Liver (tissue), 9 donors: Measurements from ENCODE around the gene OPA3. TPM values are rescaled to one million over a fixed set of nuclear protein-coding genes. Genes with fewer than 3 reads are reported as not detected.

Experiments used
- DNase-seq: peaks from one replicate; pipeline ENCODE4 v3.0.0-alpha.2; 2017; ENCODE audit warnings: low spot score
- H3K27ac ChIP-seq, 2 donors: one replicate each; pipeline ENCODE4 v1.7.0; 2013; ENCODE audit warnings: inconsistent platforms in 2 of 2, low read length in 2 of 2, control low read depth in 1 of 2, low read depth in 1 of 2, mild to moderate bottlenecking in 1 of 2
- H3K27me3 ChIP-seq, 4 donors: one replicate each; pipeline versions ENCODE4 v1.6.1 to v1.7.0; 2013; ENCODE audit warnings: low read length in 3 of 4, inconsistent platforms in 1 of 4, mild to moderate bottlenecking in 1 of 4, moderate library complexity in 1 of 4; ENCODE audit not compliant: control insufficient read depth in 4 of 4, insufficient read depth in 4 of 4
- H3K36me3 ChIP-seq, 4 donors: one replicate each; pipeline versions ENCODE4 v1.6.1 to v1.7.0; 2013; ENCODE audit warnings: low read length in 3 of 4, mild to moderate bottlenecking in 3 of 4, low read depth in 1 of 4, moderate library complexity in 1 of 4; ENCODE audit not compliant: control insufficient read depth in 4 of 4, insufficient read depth in 3 of 4
- H3K4me1 ChIP-seq, 4 donors: one replicate each; pipeline versions ENCODE4 v1.6.1 to v1.7.0; 2013; ENCODE audit warnings: low read length in 3 of 4, mild to moderate bottlenecking in 3 of 4, moderate library complexity in 1 of 4; ENCODE audit not compliant: control insufficient read depth in 4 of 4, insufficient read depth in 4 of 4
- H3K4me3 ChIP-seq, 3 donors: one replicate each; pipeline versions ENCODE4 v1.6.1 to v1.7.0; 2013; ENCODE audit warnings: low read length in 3 of 3, control low read depth in 1 of 3, low read depth in 1 of 3, mild to moderate bottlenecking in 1 of 3
- H3K9ac ChIP-seq, 2 donors: one replicate each; pipeline ENCODE4 v1.7.0; 2013; ENCODE audit warnings: low read length in 2 of 2, mild to moderate bottlenecking in 2 of 2, moderate library complexity in 2 of 2, control low read depth in 1 of 2, low read depth in 1 of 2
- H3K9me3 ChIP-seq, 4 donors: one replicate each; pipeline versions ENCODE4 v1.6.1 to v1.7.0; 2013; ENCODE audit warnings: low read length in 3 of 4; ENCODE audit not compliant: control insufficient read depth in 4 of 4
- ATF3 ChIP-seq: IDR thresholded peaks from 2 replicates; pipeline ENCODE4 v1.6.1; 2016; ENCODE audit warnings: antibody characterized with exemption
- EGR1 ChIP-seq, 2 donors: IDR thresholded peaks; 2 replicates each; pipeline ENCODE4 v1.6.1; 2016 to 2018; ENCODE audit warnings: antibody characterized with exemption in 2 of 2, low read depth in 2 of 2
- FOXA1 ChIP-seq: IDR thresholded peaks from 2 replicates; pipeline ENCODE4 v1.6.1; 2016; ENCODE audit warnings: antibody characterized with exemption
- FOXA2 ChIP-seq: IDR thresholded peaks from 2 replicates; pipeline ENCODE4 v1.6.1; 2016; ENCODE audit warnings: antibody characterized with exemption
- GABPA ChIP-seq, 2 donors: IDR thresholded peaks in 1 of 2; conservative IDR thresholded peaks in 1 of 2; 2 replicates each; pipeline ENCODE4 v1.6.1; 2016; ENCODE audit warnings: antibody characterized with exemption in 2 of 2, mild to moderate bottlenecking in 1 of 2, moderate library complexity in 1 of 2
- HNF4A ChIP-seq, 2 donors: conservative IDR thresholded peaks; 2 replicates each; pipeline ENCODE4 v1.6.1; 2016; ENCODE audit warnings: antibody characterized with exemption in 2 of 2, mild to moderate bottlenecking in 2 of 2
- HNF4G ChIP-seq: IDR thresholded peaks from 2 replicates; pipeline ENCODE4 v1.6.1; 2016; ENCODE audit warnings: antibody characterized with exemption
- JUND ChIP-seq, 2 donors: IDR thresholded peaks; 2 replicates each; pipeline ENCODE4 v1.6.1; 2016; ENCODE audit warnings: antibody characterized with exemption in 2 of 2
- MAX ChIP-seq: IDR thresholded peaks from 2 replicates; pipeline ENCODE4 v1.6.1; 2016; ENCODE audit warnings: antibody characterized with exemption
- NR2F2 ChIP-seq: IDR thresholded peaks from 2 replicates; pipeline ENCODE4 v1.6.1; 2016; ENCODE audit warnings: antibody characterized with exemption
- RAD21 ChIP-seq, 2 donors: IDR thresholded peaks; 2 replicates each; pipeline ENCODE4 v1.6.1; 2016; ENCODE audit warnings: antibody characterized with exemption in 2 of 2, mild to moderate bottlenecking in 2 of 2
- RXRA ChIP-seq, 2 donors: IDR thresholded peaks; 2 replicates each; pipeline ENCODE4 v1.6.1; 2017 to 2018; ENCODE audit warnings: antibody characterized with exemption in 2 of 2, mild to moderate bottlenecking in 1 of 2
- SP1 ChIP-seq: IDR thresholded peaks from 2 replicates; pipeline ENCODE4 v1.6.1; 2018; ENCODE audit warnings: antibody characterized with exemption, mild to moderate bottlenecking
- TAF1 ChIP-seq: conservative IDR thresholded peaks from 2 replicates; pipeline ENCODE4 v1.6.1; 2016; ENCODE audit warnings: antibody characterized with exemption, mild to moderate bottlenecking
- YY1 ChIP-seq: IDR thresholded peaks from 2 replicates; pipeline ENCODE4 v1.6.1; 2016; ENCODE audit warnings: antibody characterized with exemption, mild to moderate bottlenecking
- ZBTB33 ChIP-seq: IDR thresholded peaks from 2 replicates; pipeline ENCODE4 v1.6.1; 2016; ENCODE audit warnings: antibody characterized with exemption
- WGBS: extraction: QIAGEN DNeasy Blood & Tissue Kit; methylation state at CpG from one replicate; pipeline ENCODE4 v1.1.7; 2013; 5-methylcytosine and 5-hydroxymethylcytosine counted together
- polyA plus RNA-seq, 2 donors: library from polyadenylated mRNA; stranded (reverse) in 1 of 2; unstranded in 1 of 2; fragments of 200-250 nt in 1 of 2; fragments of >200 nt in 1 of 2; fragmentation: Nextera tagmentation in 1 of 2; extraction: Ambion mirVana in 1 of 2; gene quantifications; one replicate each; pipeline versions ENCODE4 v1.2.1 to v1.2.3, GENCODE V29; 2013 to 2015
- total RNA-seq, 2 donors: library from RNA; depleted of rRNA; stranded (reverse); fragments of >200 nt; gene quantifications; one replicate each; pipeline ENCODE4 v1.2.3, GENCODE V29; 2014
- donor health status: healthy.
- donor health status: healthy.
- donor health status: healthy.
- donor health status: healthy.
- donor health status: healthy.

OPA3 gene
- total and polyA plus RNA-seq, 4 donors = 3.8 to 9.4 (median 6.2) TPM

GRCh38 chr19:45568732-45569131 lies 15.9 kb downstream of the OPA3 start:
- no peak overlapping the region for H3K4me3 ChIP-seq
- H3K9ac ChIP-seq = no peak overlapping the region
- peaks cover 7 to 14% (median 8%) of the 10 kb centered on the region in 4 donors for H3K4me1 ChIP-seq
- H3K27me3 ChIP-seq = no peaks in the 10 kb centered on the region
- TF ChIP-seq FOXA1 = no peak
- TF ChIP-seq SP1 = no peak
- peak in 1 of 2 donors; percentile 65 for TF ChIP-seq HNF4A (conservative IDR thresholded peaks at IDR 0.05)
- no peak for TF ChIP-seq NR2F2
- TF ChIP-seq JUND (IDR thresholded peaks at IDR 0.05) = peak in 1 of 2 donors; percentile 64
- TF ChIP-seq MAX = no peak
- TF ChIP-seq FOXA2 = no peak
- TF ChIP-seq RXRA (IDR thresholded peaks at IDR 0.05) = peak in 1 of 2 donors; percentile 67
- TF ChIP-seq RAD21 (IDR thresholded peaks at IDR 0.05) = no peak
- no peak for TF ChIP-seq ZBTB33
- no peak for TF ChIP-seq HNF4G
- TF ChIP-seq ATF3 = no peak
- no peaks in the 10 kb centered on the region for H3K36me3 ChIP-seq
- 80% methylated on average over 3 of the region's 3 CpGs for WGBS
- H3K27ac ChIP-seq = peak overlapping the region in 1 of 2 donors; percentile 50
- DNase-seq = no peak
- no peaks in the 10 kb centered on the region for H3K9me3 ChIP-seq

GRCh38 chr19:45567609-45568008 lies 17.0 kb downstream of the OPA3 start:
- H3K36me3 ChIP-seq = no peaks in the 10 kb centered on the region
- peaks cover 7 to 14% (median 8%) of the 10 kb centered on the region in 4 donors for H3K4me1 ChIP-seq
- no peak for DNase-seq
- H3K27ac ChIP-seq = no peak overlapping the region
- no peaks in the 10 kb centered on the region for H3K9me3 ChIP-seq
- TF ChIP-seq EGR1 (IDR thresholded peaks at IDR 0.05; ENCODE audit: low read depth in 2 of 2) (no peak), SP1 (no peak), YY1 (no peak), FOXA1 (no peak), HNF4G (no peak), NR2F2 (no peak), HNF4A (conservative IDR thresholded peaks at IDR 0.05) (no peak), GABPA (IDR thresholded peaks at IDR 0.05 in 1 of 2, conservative IDR thresholded peaks at IDR 0.05 in 1 of 2) (no peak), MAX (no peak)
- 83% methylated on average over 2 of the region's 2 CpGs for WGBS
- no peaks in the 10 kb centered on the region for H3K27me3 ChIP-seq
- H3K4me3 ChIP-seq = no peak overlapping the region
- H3K9ac ChIP-seq = no peak overlapping the region

GRCh38 chr19:45564131-45564780 lies 20.3 kb downstream of the OPA3 start:
- 86% methylated on average over 5 of the region's 5 CpGs for WGBS
- no peaks in the 10 kb centered on the region for H3K9me3 ChIP-seq
- H3K27ac ChIP-seq = no peak overlapping the region
- H3K4me1 ChIP-seq = peaks cover 0 to 7% (median 3%) of the 10 kb centered on the region in 4 donors
- no peak overlapping the region for H3K4me3 ChIP-seq
- TF ChIP-seq FOXA2 (no peak), TAF1 (no peak), ATF3 (no peak), MAX (no peak), FOXA1 (no peak), GABPA (IDR thresholded peaks at IDR 0.05 in 1 of 2, conservative IDR thresholded peaks at IDR 0.05 in 1 of 2) (no peak), EGR1 (IDR thresholded peaks at IDR 0.05; ENCODE audit: low read depth in 2 of 2) (no peak), NR2F2 (no peak), HNF4A (conservative IDR thresholded peaks at IDR 0.05) (no peak), YY1 (no peak)
- no peak for DNase-seq
- H3K36me3 ChIP-seq = no peaks in the 10 kb centered on the region
- H3K27me3 ChIP-seq = no peaks in the 10 kb centered on the region
- no peak overlapping the region for H3K9ac ChIP-seq
